Osteocyte (in vitro differentiated cells): Measurements from ENCODE around the gene LMO1. TPM values are rescaled to one million over a fixed set of nuclear protein-coding genes. Genes with fewer than 3 reads are reported as not detected.

Experiments used
- DNase-seq: peaks from one replicate; pipeline ENCODE4 v3.0.0; 2021; ENCODE audit warnings: mixed read lengths; ENCODE audit not compliant: unreplicated experiment; ENCODE audit errors: extremely low spot score
- H3K27ac Mint-ChIP-seq: one replicate; pipeline ENCODE4 v1.8.0; 2021; ENCODE audit warnings: mild to moderate bottlenecking, mixed read lengths; ENCODE audit not compliant: unreplicated experiment
- H3K27me3 Mint-ChIP-seq: one replicate; pipeline ENCODE4 v1.8.0; 2021; ENCODE audit warnings: mixed read lengths; ENCODE audit not compliant: unreplicated experiment
- H3K36me3 Mint-ChIP-seq: one replicate; pipeline ENCODE4 v1.8.0; 2021; ENCODE audit warnings: mixed read lengths; ENCODE audit not compliant: unreplicated experiment
- H3K4me1 Mint-ChIP-seq: one replicate; pipeline ENCODE4 v1.8.0; 2021; ENCODE audit warnings: mixed read lengths; ENCODE audit not compliant: unreplicated experiment
- H3K4me3 Mint-ChIP-seq: one replicate; pipeline ENCODE4 v1.8.0; 2021; ENCODE audit warnings: mild to moderate bottlenecking, moderate library complexity, mixed read lengths; ENCODE audit not compliant: unreplicated experiment
- H3K9me3 Mint-ChIP-seq: one replicate; pipeline ENCODE4 v1.8.0; 2021; ENCODE audit warnings: mixed read lengths; ENCODE audit not compliant: unreplicated experiment
- CTCF ChIP-seq: fragments of 200-600 bp; sonication (generic); IDR thresholded peaks from 2 replicates; pipeline ENCODE4 v1.5.0; 2021; ENCODE audit warnings: antibody characterized with exemption, mild to moderate bottlenecking, moderate library complexity
- total RNA-seq: library from RNA; stranded (reverse); gene quantifications from 2 replicates; pipeline ENCODE4 v1.2.1, GENCODE V29; 2021

The LMO1 gene
- total RNA-seq, 1 donor from 2014 or later = not detected

- TF ChIP-seq CTCF = no peak
- DNase-seq = peak; percentile 80
- Mint-ChIP-seq H3K27me3 (peaks cover 5% of the 10 kb centered on the region), H3K4me1 (no peaks in the 10 kb centered on the region), H3K27ac (no peak overlapping the region), H3K36me3 (no peaks in the 10 kb centered on the region), H3K4me3 (no peak overlapping the region), H3K9me3 (no peaks in the 10 kb centered on the region)
These were observed 28.0 kb upstream of the LMO1 start for GRCh38 chr11:8291421-8292350.

GRCh38 chr11:8290081-8290810 is 26.6 kb upstream of the LMO1 start:
- no peak overlapping the region for H3K4me3 Mint-ChIP-seq
- H3K27me3 Mint-ChIP-seq = peaks cover 8% of the 10 kb centered on the region
- H3K27ac Mint-ChIP-seq = no peak overlapping the region
- DNase-seq = peak; percentile 49
- H3K9me3 Mint-ChIP-seq = no peaks in the 10 kb centered on the region
- no peak for TF ChIP-seq CTCF
- no peaks in the 10 kb centered on the region for H3K4me1 Mint-ChIP-seq
- H3K36me3 Mint-ChIP-seq = no peaks in the 10 kb centered on the region

GRCh38 chr11:8289492-8289918 is 25.8 kb upstream of the LMO1 start:
- Mint-ChIP-seq H3K36me3 (no peaks in the 10 kb centered on the region), H3K9me3 (no peaks in the 10 kb centered on the region), H3K27ac (no peak overlapping the region), H3K4me1 (no peaks in the 10 kb centered on the region), H3K27me3 (peaks cover 12% of the 10 kb centered on the region), H3K4me3 (no peak overlapping the region)
- DNase-seq = peak; percentile 75
- no peak for TF ChIP-seq CTCF

GRCh38 chr11:8288824-8289491 is 25.3 kb upstream of the LMO1 start:
- no peak for TF ChIP-seq CTCF
- H3K27me3 Mint-ChIP-seq = peaks cover 12% of the 10 kb centered on the region
- no peaks in the 10 kb centered on the region for H3K4me1 Mint-ChIP-seq
- H3K27ac Mint-ChIP-seq = no peak overlapping the region
- H3K9me3 Mint-ChIP-seq = no peaks in the 10 kb centered on the region
- H3K4me3 Mint-ChIP-seq = no peak overlapping the region
- H3K36me3 Mint-ChIP-seq = no peaks in the 10 kb centered on the region
- peak; percentile 73 for DNase-seq
